Osteocyte (in vitro differentiated cells): ENCODE results near the gene KIAA1191. TPM values are rescaled to one million over a fixed set of nuclear protein-coding genes. Genes with fewer than 3 reads are reported as not detected.

Experiments
- DNase-seq: peaks from one replicate; pipeline ENCODE4 v3.0.0; 2021; ENCODE audit warnings: mixed read lengths; ENCODE audit not compliant: unreplicated experiment; ENCODE audit errors: extremely low spot score
- H3K27ac Mint-ChIP-seq: one replicate; pipeline ENCODE4 v1.8.0; 2021; ENCODE audit warnings: mild to moderate bottlenecking, mixed read lengths; ENCODE audit not compliant: unreplicated experiment
- H3K27me3 Mint-ChIP-seq: one replicate; pipeline ENCODE4 v1.8.0; 2021; ENCODE audit warnings: mixed read lengths; ENCODE audit not compliant: unreplicated experiment
- H3K36me3 Mint-ChIP-seq: one replicate; pipeline ENCODE4 v1.8.0; 2021; ENCODE audit warnings: mixed read lengths; ENCODE audit not compliant: unreplicated experiment
- H3K4me1 Mint-ChIP-seq: one replicate; pipeline ENCODE4 v1.8.0; 2021; ENCODE audit warnings: mixed read lengths; ENCODE audit not compliant: unreplicated experiment
- H3K4me3 Mint-ChIP-seq: one replicate; pipeline ENCODE4 v1.8.0; 2021; ENCODE audit warnings: mild to moderate bottlenecking, moderate library complexity, mixed read lengths; ENCODE audit not compliant: unreplicated experiment
- H3K9me3 Mint-ChIP-seq: one replicate; pipeline ENCODE4 v1.8.0; 2021; ENCODE audit warnings: mixed read lengths; ENCODE audit not compliant: unreplicated experiment
- total RNA-seq: library from RNA; stranded (reverse); gene quantifications from 2 replicates; pipeline ENCODE4 v1.2.1, GENCODE V29; 2021
- TF ChIP-seq, protein P1 (sequence below): fragments of 200-600 bp; sonication (generic); IDR thresholded peaks from 2 replicates; pipeline ENCODE4 v1.5.0; 2021; ENCODE audit warnings: antibody characterized with exemption, mild to moderate bottlenecking, moderate library complexity

Gene KIAA1191
- total RNA-seq, 1 donor from 2014 or later = 89.7 TPM

DNA sequence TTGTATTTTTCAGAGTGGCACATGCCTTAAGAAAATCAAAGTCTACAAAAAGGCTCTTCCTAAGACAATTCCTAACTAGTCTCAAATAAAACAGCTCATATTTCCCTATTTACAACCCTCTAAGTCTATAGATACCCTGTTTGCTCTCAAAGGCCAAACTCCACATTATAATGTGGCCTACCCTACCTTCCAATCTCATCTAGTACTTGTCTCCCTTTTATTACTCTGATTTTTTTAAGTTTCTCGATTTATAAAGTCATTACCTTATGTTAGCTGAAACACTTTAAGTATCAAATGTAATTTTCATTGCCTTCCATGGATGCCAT is 19.4 kb downstream of the KIAA1191 start:
- Mint-ChIP-seq H3K27me3 (no peaks in the 10 kb centered on the region), H3K27ac (no peak overlapping the region), H3K9me3 (no peaks in the 10 kb centered on the region), H3K4me1 (no peaks in the 10 kb centered on the region), H3K36me3 (peaks cover 40% of the 10 kb centered on the region), H3K4me3 (no peak overlapping the region)
- TF ChIP-seq, protein P1, sequence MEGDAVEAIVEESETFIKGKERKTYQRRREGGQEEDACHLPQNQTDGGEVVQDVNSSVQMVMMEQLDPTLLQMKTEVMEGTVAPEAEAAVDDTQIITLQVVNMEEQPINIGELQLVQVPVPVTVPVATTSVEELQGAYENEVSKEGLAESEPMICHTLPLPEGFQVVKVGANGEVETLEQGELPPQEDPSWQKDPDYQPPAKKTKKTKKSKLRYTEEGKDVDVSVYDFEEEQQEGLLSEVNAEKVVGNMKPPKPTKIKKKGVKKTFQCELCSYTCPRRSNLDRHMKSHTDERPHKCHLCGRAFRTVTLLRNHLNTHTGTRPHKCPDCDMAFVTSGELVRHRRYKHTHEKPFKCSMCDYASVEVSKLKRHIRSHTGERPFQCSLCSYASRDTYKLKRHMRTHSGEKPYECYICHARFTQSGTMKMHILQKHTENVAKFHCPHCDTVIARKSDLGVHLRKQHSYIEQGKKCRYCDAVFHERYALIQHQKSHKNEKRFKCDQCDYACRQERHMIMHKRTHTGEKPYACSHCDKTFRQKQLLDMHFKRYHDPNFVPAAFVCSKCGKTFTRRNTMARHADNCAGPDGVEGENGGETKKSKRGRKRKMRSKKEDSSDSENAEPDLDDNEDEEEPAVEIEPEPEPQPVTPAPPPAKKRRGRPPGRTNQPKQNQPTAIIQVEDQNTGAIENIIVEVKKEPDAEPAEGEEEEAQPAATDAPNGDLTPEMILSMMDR = no peak
- DNase-seq = no peak

DNA sequence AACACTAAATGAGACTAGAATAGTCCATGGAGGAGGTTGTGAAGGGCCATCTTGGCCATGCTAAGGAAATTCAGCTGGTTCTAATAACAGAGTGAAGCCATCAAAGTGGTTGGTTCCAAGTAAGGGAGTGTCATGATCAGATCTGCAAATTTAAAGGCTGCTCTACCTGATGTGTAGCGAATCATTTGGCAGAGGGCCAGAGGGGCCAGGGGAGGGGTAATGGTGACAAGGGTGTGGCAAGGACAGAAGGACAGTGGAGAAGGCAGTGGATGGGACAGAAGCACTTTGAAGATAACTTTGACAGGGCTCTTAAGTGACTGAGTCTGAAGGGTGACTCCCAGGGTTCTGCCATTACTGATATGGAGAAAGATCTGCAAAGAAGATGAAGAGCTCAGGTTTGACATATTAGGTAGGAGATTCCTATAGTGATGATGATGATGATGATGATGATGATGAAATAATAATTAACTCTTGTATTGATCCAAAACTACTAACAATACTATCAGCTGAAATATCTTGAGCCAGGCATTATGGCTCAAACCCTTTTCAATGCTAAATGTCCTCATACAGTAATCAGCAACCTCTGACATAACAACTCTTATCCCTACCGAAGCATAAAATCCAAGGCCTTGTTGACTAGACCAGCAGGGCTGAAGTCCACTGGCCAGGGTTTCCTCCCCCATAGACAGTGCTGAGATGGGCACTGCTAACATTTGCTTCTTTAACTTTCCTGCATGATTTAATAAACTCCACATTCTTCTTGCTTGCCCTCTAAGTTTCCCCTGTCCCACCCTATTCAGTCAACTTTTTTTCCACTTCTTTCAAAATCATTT is 20.0 kb downstream of the KIAA1191 start:
- Mint-ChIP-seq H3K27me3 (no peaks in the 10 kb centered on the region), H3K4me1 (no peaks in the 10 kb centered on the region)
- TF ChIP-seq, protein P1 = no peak

DNA sequence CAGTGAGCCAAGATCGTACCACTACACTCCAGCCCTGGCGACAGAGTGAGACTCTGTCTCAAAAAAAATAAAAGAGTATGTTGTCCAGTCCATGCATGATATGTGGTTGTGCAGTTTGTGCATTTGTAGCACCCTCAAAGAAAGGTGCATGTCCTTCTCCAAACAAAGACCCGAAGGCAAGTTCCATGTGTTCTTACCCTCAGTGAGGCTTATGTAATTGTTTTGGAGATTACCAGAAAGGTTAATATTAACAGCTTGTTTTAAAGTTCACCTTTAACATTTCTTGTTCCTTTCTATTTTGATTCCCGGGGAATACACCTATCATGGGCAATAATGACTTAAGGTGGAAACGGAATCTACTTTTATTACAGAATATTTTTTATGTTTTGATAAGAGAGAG is 22.3 kb downstream of the KIAA1191 start:
- Mint-ChIP-seq H3K9me3 (no peaks in the 10 kb centered on the region), H3K27me3 (no peaks in the 10 kb centered on the region), H3K27ac (no peak overlapping the region), H3K4me3 (no peak overlapping the region), H3K4me1 (no peaks in the 10 kb centered on the region), H3K36me3 (peaks cover 27% of the 10 kb centered on the region)
- DNase-seq = no peak
- TF ChIP-seq, protein P1 = no peak

More for the DNA sequence above, 20.0 kb downstream of the KIAA1191 start:
- H3K36me3 Mint-ChIP-seq = peaks cover 44% of the 10 kb centered on the region
- no peaks in the 10 kb centered on the region for H3K9me3 Mint-ChIP-seq
- no peak for DNase-seq
- no peak overlapping the region for H3K4me3 Mint-ChIP-seq
- no peak overlapping the region for H3K27ac Mint-ChIP-seq

DNA sequence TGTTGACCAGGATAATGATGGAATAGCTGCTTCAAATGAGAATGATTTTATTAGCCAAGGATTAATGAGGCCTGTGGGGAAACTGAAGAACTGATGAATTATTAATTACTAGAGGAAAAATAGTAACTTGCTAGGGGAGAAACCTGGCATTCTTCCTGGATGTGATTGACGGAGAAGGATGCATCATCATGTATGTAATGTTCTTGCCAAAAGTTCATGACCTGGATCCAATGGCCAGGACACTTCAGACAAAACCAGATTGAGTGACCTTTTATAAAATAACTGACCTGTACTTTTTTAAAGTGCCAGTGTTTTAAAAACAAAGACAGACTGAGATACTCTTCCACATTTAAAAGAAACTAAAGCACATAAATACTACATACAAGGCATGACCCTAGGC is 23.7 kb downstream of the KIAA1191 start:
- no peaks in the 10 kb centered on the region for H3K4me1 Mint-ChIP-seq
- no peaks in the 10 kb centered on the region for H3K27me3 Mint-ChIP-seq
- no peak overlapping the region for H3K4me3 Mint-ChIP-seq
- TF ChIP-seq, protein P1 = no peak
- no peak overlapping the region for H3K27ac Mint-ChIP-seq
- no peak for DNase-seq
- H3K36me3 Mint-ChIP-seq = peaks cover 32% of the 10 kb centered on the region
- peaks cover 7% of the 10 kb centered on the region for H3K9me3 Mint-ChIP-seq

DNA sequence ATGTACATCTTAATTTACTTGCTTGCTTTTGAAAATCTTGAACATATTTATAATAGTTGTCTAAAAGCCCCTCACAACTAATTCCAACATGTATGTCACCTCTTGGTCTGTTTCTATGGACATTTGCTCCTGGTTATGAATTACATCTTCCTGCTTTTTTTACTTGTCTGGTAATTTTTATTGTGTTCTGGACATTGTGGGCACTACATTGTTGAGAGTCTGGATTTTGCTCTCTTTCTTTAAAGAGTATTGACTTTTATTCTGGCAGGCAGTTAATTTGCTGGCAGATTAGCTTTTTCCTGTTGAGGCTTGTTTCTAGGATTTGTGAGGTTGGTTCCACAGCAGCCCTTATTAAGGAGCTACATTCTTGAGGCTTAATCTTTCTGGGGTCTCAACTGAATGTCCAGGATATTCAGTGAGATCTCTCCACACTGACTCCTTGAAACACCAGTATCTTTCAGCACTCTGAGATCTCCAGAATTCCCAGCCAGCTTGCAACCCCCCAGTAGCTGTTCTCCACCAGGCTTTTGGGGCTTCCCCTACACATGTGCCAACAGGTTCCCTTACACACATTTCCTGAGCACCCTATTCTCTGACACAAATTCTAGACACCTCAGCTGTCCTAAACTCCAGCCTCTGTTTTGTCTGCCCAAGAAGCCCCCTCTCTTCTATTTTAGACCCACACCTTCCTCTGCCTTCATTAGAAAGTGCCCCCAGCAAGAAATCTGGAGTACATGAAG is 27.4 kb downstream of the KIAA1191 start:
- no peaks in the 10 kb centered on the region for H3K27me3 Mint-ChIP-seq
- TF ChIP-seq, protein P1 = no peak
- H3K4me1 Mint-ChIP-seq = no peaks in the 10 kb centered on the region
- DNase-seq = no peak
- H3K27ac Mint-ChIP-seq = no peak overlapping the region
- peaks cover 28% of the 10 kb centered on the region for H3K36me3 Mint-ChIP-seq
- peaks cover 7% of the 10 kb centered on the region for H3K9me3 Mint-ChIP-seq
- no peak overlapping the region for H3K4me3 Mint-ChIP-seq
